Measurements from ENCODE around the gene DNER.

- TF ChIP-seq ZNF274 (IDR thresholded peaks at IDR 0.05; ENCODE audit: low read depth, low read length), result no peak
- no peak for TF ChIP-seq YY1 (IDR thresholded peaks at IDR 0.05; ENCODE audit: insufficient read depth, insufficient read length)
Measured at GRCh38 chr2:229732897-229733296, 18.5 kb upstream of the DNER start.
